Natural killer cell (primary cell): ENCODE measurements around the gene SLC8B1. TPM values are rescaled to one million over a fixed set of nuclear protein-coding genes. Genes with fewer than 3 reads are reported as not detected.

Source experiments
- ATAC-seq, 3 donors: fragments of 150-1000 bp in 2 of 3; fragments of 200-7000 bp in 1 of 3; cut with Tn5 transposase; 1 replicate in 1 of 3; 2 replicates in 2 of 3; pipeline ENCODE4 v1.10.0; 2021; ENCODE audit warnings: mild to moderate bottlenecking in 2 of 3, moderate library complexity in 2 of 3
- DNase-seq, 2 donors: peaks; one replicate each; pipeline versions ENCODE4 v3.0.0 to v3.0.0-alpha.2; 2013 to 2021; ENCODE audit warnings: mixed read lengths in 1 of 2
- H3K27ac ChIP-seq: one replicate; pipeline ENCODE4 v1.5.1; 2013; ENCODE audit warnings: mild to moderate bottlenecking, low read length
- H3K27me3 ChIP-seq: one replicate; pipeline ENCODE4 v1.6.1; 2013; ENCODE audit warnings: low read length; ENCODE audit not compliant: control insufficient read depth, insufficient read depth
- H3K36me3 ChIP-seq: one replicate; pipeline ENCODE4 v1.6.1; 2013; ENCODE audit warnings: low read length; ENCODE audit not compliant: control insufficient read depth, insufficient read depth
- H3K4me1 ChIP-seq: one replicate; pipeline ENCODE4 v1.6.1; 2013; ENCODE audit warnings: low read length; ENCODE audit not compliant: control insufficient read depth, insufficient read depth
- H3K4me3 ChIP-seq: one replicate; pipeline ENCODE4 v1.5.1; 2013; ENCODE audit warnings: low read length
- H3K9me3 ChIP-seq: one replicate; pipeline ENCODE4 v1.6.1; 2013; ENCODE audit warnings: low read length; ENCODE audit not compliant: control insufficient read depth, insufficient read depth
- H3K27ac Mint-ChIP-seq, 2 donors: one replicate each; pipeline ENCODE4 v1.8.0; 2022; ENCODE audit warnings: mild to moderate bottlenecking in 2 of 2, mixed read lengths in 2 of 2, moderate library complexity in 1 of 2
- H3K27me3 Mint-ChIP-seq, 2 donors: one replicate each; pipeline ENCODE4 v1.8.0; 2022; ENCODE audit warnings: low read depth in 2 of 2, mixed read lengths in 2 of 2
- H3K36me3 Mint-ChIP-seq: one replicate; pipeline ENCODE4 v1.8.0; 2022; ENCODE audit warnings: mixed read lengths
- H3K4me1 Mint-ChIP-seq, 2 donors: one replicate each; pipeline ENCODE4 v1.8.0; 2022; ENCODE audit warnings: mixed read lengths in 2 of 2
- H3K4me3 Mint-ChIP-seq: one replicate; pipeline ENCODE4 v1.8.0; 2022; ENCODE audit warnings: mild to moderate bottlenecking, moderate library complexity, mixed read lengths
- H3K9me3 Mint-ChIP-seq, 2 donors: one replicate each; pipeline ENCODE4 v1.8.0; 2022; ENCODE audit warnings: mixed read lengths in 2 of 2
- CTCF ChIP-seq: fragments of 200-600 bp; IDR thresholded peaks from one replicate; pipeline ENCODE4 v1.8.0; 2022; ENCODE audit warnings: antibody characterized with exemption
- WGBS: methylation state at CpG from one replicate; pipeline ENCODE4 v1.1.7; 2013; ENCODE audit warnings: missing lambda C conversion rate; ENCODE audit not compliant: insufficient coverage; 5-methylcytosine and 5-hydroxymethylcytosine counted together
- intact Hi-C: fragments of 100-400 bp; cut with micrococcal nuclease; formaldehyde crosslinking; loops from one replicate; pipeline ENCODE4 v1.14.2; 2022
- total RNA-seq, 4 donors: library from RNA; stranded (reverse); fragments of 120-200 nt in 1 of 4; gene quantifications; one replicate each; pipeline versions ENCODE4 v1.2.3 to v1.2.4, GENCODE V29; 2013 to 2022

The SLC8B1 gene
- total RNA-seq, 3 donors from 2014 or later (not counting 1 experiment from before 2014, with no cell fraction given): 26.1 to 34.4 (median 31.2) TPM

- Histone ChIP-seq H3K4me1 (no peaks in the 10 kb centered on the region), H3K4me3 (no peak overlapping the region), H3K9me3 (no peaks in the 10 kb centered on the region), H3K36me3 (peaks cover 40% of the 10 kb centered on the region), H3K27me3 (no peaks in the 10 kb centered on the region), H3K27ac (no peak overlapping the region)
- DNase-seq: no peak
- intact Hi-C loops: no loop called here
- no peak overlapping the region for H3K4me3 Mint-ChIP-seq
- H3K9me3 Mint-ChIP-seq: no peaks in the 10 kb centered on the region
- no peaks in the 10 kb centered on the region for H3K36me3 Mint-ChIP-seq
- H3K27ac Mint-ChIP-seq: no peak overlapping the region
- H3K27me3 Mint-ChIP-seq: no peaks in the 10 kb centered on the region
- 97% methylated on average over 7 of the region's 7 CpGs for WGBS
- no peak for ATAC-seq
- H3K4me1 Mint-ChIP-seq: no peaks in the 10 kb centered on the region
- TF ChIP-seq CTCF: no peak
Observed at GRCh38 chr12:113316155-113316554, 18.8 kb downstream of the SLC8B1 start.

- no peak overlapping the region for H3K4me3 Mint-ChIP-seq
- H3K27ac ChIP-seq: no peak overlapping the region
- H3K4me1 ChIP-seq: no peaks in the 10 kb centered on the region
- H3K27me3 Mint-ChIP-seq: no peaks in the 10 kb centered on the region
- no peaks in the 10 kb centered on the region for H3K27me3 ChIP-seq
- DNase-seq (no peak), ATAC-seq (no peak)
- no peaks in the 10 kb centered on the region for H3K4me1 Mint-ChIP-seq
- intact Hi-C loops: no loop called here
- peaks cover 34% of the 10 kb centered on the region for H3K36me3 ChIP-seq
- H3K9me3 Mint-ChIP-seq: no peaks in the 10 kb centered on the region
- no peak overlapping the region for H3K4me3 ChIP-seq
- WGBS: 97% methylated on average over 9 of the region's 9 CpGs
- H3K36me3 Mint-ChIP-seq: no peaks in the 10 kb centered on the region
- no peaks in the 10 kb centered on the region for H3K9me3 ChIP-seq
- TF ChIP-seq CTCF: no peak
- no peak overlapping the region for H3K27ac Mint-ChIP-seq
Observed at GRCh38 chr12:113315358-113315757, 19.6 kb downstream of the SLC8B1 start.

GRCh38 chr12:113314121-113314529 is 20.8 kb downstream of the SLC8B1 start:
- Histone ChIP-seq H3K9me3 (no peaks in the 10 kb centered on the region), H3K4me1 (no peaks in the 10 kb centered on the region), H3K27ac (no peak overlapping the region), H3K4me3 (no peak overlapping the region), H3K36me3 (peaks cover 36% of the 10 kb centered on the region), H3K27me3 (no peaks in the 10 kb centered on the region)
- Mint-ChIP-seq H3K27ac (no peak overlapping the region), H3K4me1 (no peaks in the 10 kb centered on the region), H3K36me3 (no peaks in the 10 kb centered on the region), H3K9me3 (no peaks in the 10 kb centered on the region), H3K4me3 (no peak overlapping the region), H3K27me3 (no peaks in the 10 kb centered on the region)
- intact Hi-C loops: no loop called here
- TF ChIP-seq CTCF: no peak
- no peak for DNase-seq
- ATAC-seq: no peak
- WGBS: 82% methylated on average over 5 of the region's 7 CpGs

- Mint-ChIP-seq H3K27me3 (no peaks in the 10 kb centered on the region), H3K4me1 (no peaks in the 10 kb centered on the region), H3K27ac (no peak overlapping the region), H3K4me3 (no peak overlapping the region), H3K9me3 (no peaks in the 10 kb centered on the region), H3K36me3 (no peaks in the 10 kb centered on the region)
- Histone ChIP-seq H3K27ac (no peak overlapping the region), H3K27me3 (no peaks in the 10 kb centered on the region), H3K9me3 (no peaks in the 10 kb centered on the region), H3K4me1 (no peaks in the 10 kb centered on the region), H3K4me3 (no peak overlapping the region), H3K36me3 (peaks cover 36% of the 10 kb centered on the region)
- WGBS: 93% methylated on average over 1 of the region's 1 CpG
- no peak for TF ChIP-seq CTCF
- ATAC-seq (no peak), DNase-seq (no peak)
- intact Hi-C loops: no loop called here
Observed at GRCh38 chr12:113310489-113310888, 24.4 kb downstream of the SLC8B1 start.
